GM12878 (cell line): ENCODE measurements around the gene EPHA8. TPM values are rescaled to one million over a fixed set of nuclear protein-coding genes. Genes with fewer than 3 reads are reported as not detected.

Experiments used
- ATAC-seq: fragments of 200-7000 bp; cut with Tn5 transposase; 3 replicates; pipeline ENCODE4 v1.9.1; 2020; ENCODE audit warnings: mild to moderate bottlenecking, moderate library complexity
- BruUV-seq: library from RNA; stranded (reverse); fragments of 400-500 nt; replicated peaks from 2 replicates; lab custom pipeline; 2021; lab: Mats Ljungman, UMichigan
- CTCF ChIA-PET: fragments of 300-600 bp; sonication (Branson Sonifier 250); formaldehyde crosslinking; extraction: SDS; loops from one replicate; lab custom pipeline; 2021; ENCODE audit warnings: inconsistent platforms; lab: Yijun Ruan, JAX
- POLR2A ChIA-PET: fragments of 350-600 bp; formaldehyde crosslinking; extraction: SDS; loops from one replicate; lab custom pipeline; 2021; ENCODE audit warnings: inconsistent platforms; lab: Charles Lee
- RAD21 ChIA-PET: fragments of 300-600 bp; sonication (Branson Sonifier 250); formaldehyde crosslinking; loops from one replicate; lab custom pipeline; 2023; ENCODE audit warnings: antibody characterized with exemption; ENCODE audit not compliant: unreplicated experiment; lab: Charles Lee
- SMC1A ChIA-PET: fragments of 300-600 bp; sonication (Branson Sonifier 250); formaldehyde crosslinking; loops from one replicate; lab custom pipeline; 2023; ENCODE audit not compliant: unreplicated experiment, uncharacterized antibody; lab: Charles Lee
- DNase-seq: peaks from one replicate; pipeline ENCODE4 v3.0.0-alpha.2; 2011; ENCODE audit warnings: low read depth, low spot score
- FAIRE-seq: peaks from 3 replicates; lab custom pipeline; 2011; peaks lifted over from hg19 to GRCh38; lab: Jason Lieb, UNC
- H2AFZ ChIP-seq: 2 replicates; pipeline ENCODE4 v1.6.0; 2011; ENCODE audit warnings: low read depth, low read length, control low read depth; ENCODE audit not compliant: control insufficient read depth
- H3K27ac ChIP-seq: 2 replicates; pipeline ENCODE4 v1.5.1; 2011; ENCODE audit warnings: control low read depth; ENCODE audit not compliant: control insufficient read depth, insufficient read depth
- H3K27me3 ChIP-seq, 2 experiments: replicated peaks in 1 of 2; 2 replicates each; pipeline versions ENCODE4 v1.6.0 to v1.6.1; 2011; ENCODE audit warnings: low read length in 1 of 2; ENCODE audit not compliant: control insufficient read depth in 2 of 2, insufficient read depth in 2 of 2
- H3K36me3 ChIP-seq, 2 experiments: 2 replicates each; pipeline ENCODE4 v1.5.1; 2011; ENCODE audit warnings: low read length in 1 of 2; ENCODE audit not compliant: control insufficient read depth in 2 of 2, insufficient read depth in 2 of 2
- H3K4me1 ChIP-seq: 2 replicates; pipeline ENCODE4 v1.6.1; 2011; ENCODE audit warnings: mild to moderate bottlenecking, low read length, moderate library complexity, mixed read lengths; ENCODE audit not compliant: control insufficient read depth, insufficient read depth
- H3K4me2 ChIP-seq: 2 replicates; pipeline ENCODE4 v1.6.0; 2011; ENCODE audit warnings: control low read depth; ENCODE audit not compliant: control insufficient read depth, insufficient read depth
- H3K4me3 ChIP-seq: fragments of 200-600 bp; sonication (generic); 2 replicates; pipeline ENCODE4 v1.5.1; 2016
- H3K79me2 ChIP-seq: 2 replicates; pipeline ENCODE4 v1.6.0; 2011; ENCODE audit warnings: low read length; ENCODE audit not compliant: control insufficient read depth, insufficient read depth
- H3K9ac ChIP-seq: 2 replicates; pipeline ENCODE4 v1.8.0; 2011; ENCODE audit warnings: low read length, control low read depth, mixed read lengths; ENCODE audit not compliant: control insufficient read depth, insufficient read depth
- H3K9me3 ChIP-seq: replicated peaks from 3 replicates; pipeline ENCODE4 v1.5.1; 2011; ENCODE audit warnings: mild to moderate bottlenecking, low read length; ENCODE audit not compliant: control insufficient read depth, insufficient read depth
- H4K20me1 ChIP-seq: 2 replicates; pipeline ENCODE4 v1.6.0; 2011; ENCODE audit not compliant: control insufficient read depth, insufficient read depth
- BACH1 ChIP-seq: fragments of 450-650 bp; IDR thresholded peaks from 2 replicates; pipeline ENCODE4 v1.6.1; 2017; ENCODE audit warnings: mild to moderate bottlenecking, borderline replicate concordance
- CHD1 ChIP-seq: IDR thresholded peaks from 2 replicates; pipeline ENCODE4 v1.6.1; 2012; ENCODE audit warnings: low read depth, low read length, improper control_type of control experiment
- TBL1XR1 ChIP-seq: IDR thresholded peaks from 2 replicates; pipeline ENCODE4 v1.6.1; 2012; ENCODE audit warnings: low read depth, low read length, improper control_type of control experiment
- TCF7 ChIP-seq: IDR thresholded peaks from 2 replicates; pipeline ENCODE4 v1.6.1; 2014; ENCODE audit warnings: antibody characterized with exemption, borderline replicate concordance
- ZNF24 ChIP-seq: fragments of 450-650 bp; IDR thresholded peaks from 2 replicates; pipeline ENCODE4 v1.6.1; 2017; ENCODE audit warnings: antibody characterized with exemption, mild to moderate bottlenecking
- WGBS: methylation state at CpG from one replicate; pipeline ENCODE4 v1.1.6; 2016; ENCODE audit warnings: low lambda C conversion rate; ENCODE audit not compliant: insufficient replicate concordance, insufficient coverage; ENCODE audit errors: missing lambda C conversion rate; 5-methylcytosine and 5-hydroxymethylcytosine counted together
- in situ Hi-C: fragments of 300-500 bp; cut with MboI; formaldehyde crosslinking; loops from 9 replicates; pipeline ENCODE4 v1.14.3; 2018; ENCODE audit warnings: mixed read lengths
- intact Hi-C: fragments of 100-400 bp; cut with micrococcal nuclease; formaldehyde crosslinking; loops from one replicate; pipeline ENCODE4 v1.14.2; 2022; ENCODE audit not compliant: unreplicated experiment
- polyA plus RNA-seq, 11 experiments: library from polyadenylated mRNA; depleted of rRNA in 4 of 11; unstranded in 6 of 11; stranded (reverse) in 5 of 11; fragments of >200 nt; fragmentation: Nextera tagmentation in 4 of 11; fragmentation: Illumina TruSeq in 1 of 11; extraction: Ambion mirVana in 4 of 11; extraction: Trizol in 1 of 11; gene quantifications; 1 replicate in 1 of 11; 2 replicates in 10 of 11; pipeline versions ENCODE4 v1.2.1 to v1.2.3, GENCODE V29; 2011 to 2016; ENCODE audit warnings: inconsistent platforms in 2 of 11, missing spikeins in 2 of 11, low read depth in 1 of 11
- total RNA-seq, 4 experiments: library from RNA; depleted of rRNA in 3 of 4; stranded (reverse); fragments of >200 nt in 3 of 4; fragmentation: Illumina TruSeq in 1 of 4; extraction: Trizol in 1 of 4; gene quantifications; 2 replicates each; pipeline versions ENCODE4 v1.2.1 to v1.2.3, GENCODE V29; 2013 to 2021

EPHA8 gene
- total and polyA plus RNA-seq, 10 of the 15 experiments (the other 5 are each of a cell fraction or from before 2014, with no cell fraction given) = not detected

DNA sequence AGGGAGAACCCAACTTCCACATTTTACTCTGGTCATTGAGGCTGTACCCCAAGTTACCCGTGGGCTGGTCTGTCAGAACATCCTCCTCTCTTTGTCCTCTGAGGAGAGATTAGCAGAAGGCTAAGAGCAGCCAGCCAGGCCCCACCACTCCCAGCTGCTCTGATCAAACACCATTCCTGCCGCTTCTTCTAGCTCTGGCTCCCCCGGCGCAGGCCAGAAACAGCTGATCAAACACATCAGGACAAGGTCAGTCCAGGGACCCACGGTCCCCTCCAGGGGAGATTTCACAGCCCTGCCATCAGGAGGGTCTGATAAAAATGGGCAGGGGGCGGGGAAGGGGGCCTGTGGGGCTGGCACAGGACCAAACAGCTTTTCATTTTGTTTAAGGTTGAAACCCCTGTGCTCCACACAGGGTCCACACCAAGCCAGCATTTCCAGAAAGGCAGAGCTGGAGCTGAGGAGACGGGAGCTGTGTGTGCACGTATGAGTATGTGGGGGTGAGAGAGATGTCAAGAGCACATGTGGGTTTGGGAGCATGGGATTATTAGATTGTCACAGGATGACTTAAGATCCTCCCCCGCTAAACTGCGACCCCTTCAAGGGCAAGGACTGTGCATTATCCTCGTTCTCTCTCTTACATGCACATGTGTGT, 29.9 kb upstream of the EPHA8 start:
- POLR2A ChIA-PET = no interaction called here
- WGBS = 76% methylated on average over 11 of the region's 11 CpGs
- ATAC-seq = no peak
- CTCF ChIA-PET = no interaction called here
- no peaks in the 10 kb centered on the region for H3K4me1 ChIP-seq
- no peak overlapping the region for H3K9ac ChIP-seq
- no peak overlapping the region for H3K4me3 ChIP-seq
- no peaks in the 10 kb centered on the region for H3K9me3 ChIP-seq
- H3K4me2 ChIP-seq = no peak overlapping the region
- TF ChIP-seq TBL1XR1 = no peak
- TF ChIP-seq TCF7 = no peak
- TF ChIP-seq, all 136 proteins: peak for 0
- Histone ChIP-seq H2AFZ (no peak overlapping the region), H3K27ac (no peak overlapping the region), H3K27me3 (no peaks in the 10 kb centered on the region), H3K36me3 (no peaks in the 10 kb centered on the region; a peak in 1 of 4 replicates), H4K20me1 (no peaks in the 10 kb centered on the region), H3K79me2 (no peaks in the 10 kb centered on the region)
- RAD21 ChIA-PET = no interaction called here
- SMC1A ChIA-PET = no interaction called here
- no TSS peak for BruUV-seq
- intact Hi-C loops (no loop called here), in situ Hi-C loops (no loop called here)
- no peak for FAIRE-seq
- no peak for DNase-seq

DNA sequence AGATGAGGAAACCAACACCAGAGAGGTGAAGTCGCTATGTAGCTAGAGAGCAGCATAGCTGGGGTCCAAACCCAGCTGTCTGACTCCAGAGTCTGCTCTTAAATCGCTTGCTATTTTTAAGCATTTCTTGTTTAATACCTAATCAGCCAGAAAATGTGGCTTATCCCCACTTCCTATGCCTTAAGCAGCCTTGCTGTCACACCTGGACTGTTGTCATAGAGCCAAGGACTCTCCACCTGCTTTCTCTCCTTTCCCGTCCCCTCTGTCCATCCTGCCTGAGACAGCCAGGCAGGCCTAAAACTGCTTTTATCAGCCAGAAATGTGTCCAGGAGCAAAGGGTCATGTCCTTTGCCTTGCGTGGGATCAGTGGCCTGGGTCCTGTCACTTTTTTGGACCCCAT, 28.3 kb upstream of the EPHA8 start:
- no peak overlapping the region for H3K27ac ChIP-seq
- H3K9me3 ChIP-seq = no peaks in the 10 kb centered on the region
- no peak for TF ChIP-seq ZNF24
- no peak for TF ChIP-seq CHD1
- no peak for TF ChIP-seq BACH1
- H3K9ac ChIP-seq = no peak overlapping the region
- intact Hi-C loops = no loop called here
- DNase-seq (no peak), FAIRE-seq (no peak), ATAC-seq (no peak)
- ChIA-PET RAD21 (no interaction called here), POLR2A (no interaction called here), CTCF (interaction anchor here (0.6 kb wide), 1 partner anchor 21 kb away, joined by 4 read pairs; no protein-coding TSS in a partner anchor), SMC1A (no interaction called here)
- no peaks in the 10 kb centered on the region for H3K79me2 ChIP-seq
- H3K4me1 ChIP-seq = no peaks in the 10 kb centered on the region
- H2AFZ ChIP-seq = no peak overlapping the region
- 69% methylated on average over 4 of the region's 4 CpGs for WGBS
- in situ Hi-C loops = no loop called here
- BruUV-seq = no TSS peak
- H4K20me1 ChIP-seq = no peaks in the 10 kb centered on the region
- no peaks in the 10 kb centered on the region; a peak in 1 of 4 replicates for H3K36me3 ChIP-seq
- H3K4me2 ChIP-seq = no peak overlapping the region
- no peaks in the 10 kb centered on the region for H3K27me3 ChIP-seq
- no peak overlapping the region for H3K4me3 ChIP-seq
